GM11168 (cell line): ENCODE measurements around the gene PCED1B.
"Not testable (repeated sequence)": the region's sequence is repeated elsewhere in the genome, so short reads cannot be mapped to it uniquely, and the experiment has no call there.

Source experiments
- in situ Hi-C: fragments of 300-500 bp; cut with MboI; formaldehyde crosslinking; loops from one replicate; pipeline ENCODE4 v1.12.0; 2022; ENCODE audit warnings: low sequenced_read_pairs; ENCODE audit not compliant: unreplicated experiment

The PCED1B gene

DNA sequence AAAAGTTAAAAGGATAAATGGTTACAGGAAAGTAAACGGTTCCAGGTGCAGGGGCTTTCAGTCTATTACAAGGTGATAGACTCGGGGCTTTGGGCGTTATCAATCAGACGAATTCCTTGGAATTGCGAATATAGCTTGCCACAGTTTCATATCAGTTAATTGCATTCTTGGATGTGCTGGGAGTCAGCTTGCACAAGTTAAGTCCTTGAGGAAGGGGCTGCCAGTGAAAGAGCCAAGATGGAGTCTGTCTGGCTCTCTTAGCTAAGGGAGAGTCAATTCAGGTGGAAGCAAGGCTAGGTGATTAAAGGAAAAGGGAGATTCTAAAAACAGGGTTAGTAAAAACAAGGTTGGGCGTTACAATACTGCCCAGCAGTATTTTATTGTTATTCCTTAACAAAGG lies 121.8 kb downstream of the PCED1B start:
- in situ Hi-C loops, result not testable (repeated sequence)

DNA sequence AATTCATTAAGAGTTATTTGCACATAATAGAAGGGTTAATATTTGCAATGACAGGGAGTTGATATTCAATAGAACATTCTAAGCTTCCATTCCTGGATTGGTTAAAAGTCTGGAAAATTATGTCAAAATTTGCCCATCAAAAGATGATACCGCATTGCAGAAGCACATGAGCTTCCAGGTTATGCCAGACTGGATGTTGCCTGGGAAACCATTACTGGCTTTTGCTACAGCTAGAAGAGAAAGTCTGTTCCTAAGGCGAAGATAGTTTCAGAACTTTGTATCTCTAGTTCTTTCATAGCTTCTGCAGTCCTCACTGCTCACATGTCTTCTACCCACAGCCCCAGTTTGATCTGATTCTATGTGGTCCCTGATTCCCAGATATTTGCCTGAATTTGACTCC lies 122.8 kb downstream of the PCED1B start:
- in situ Hi-C loops, result no loop called here

DNA sequence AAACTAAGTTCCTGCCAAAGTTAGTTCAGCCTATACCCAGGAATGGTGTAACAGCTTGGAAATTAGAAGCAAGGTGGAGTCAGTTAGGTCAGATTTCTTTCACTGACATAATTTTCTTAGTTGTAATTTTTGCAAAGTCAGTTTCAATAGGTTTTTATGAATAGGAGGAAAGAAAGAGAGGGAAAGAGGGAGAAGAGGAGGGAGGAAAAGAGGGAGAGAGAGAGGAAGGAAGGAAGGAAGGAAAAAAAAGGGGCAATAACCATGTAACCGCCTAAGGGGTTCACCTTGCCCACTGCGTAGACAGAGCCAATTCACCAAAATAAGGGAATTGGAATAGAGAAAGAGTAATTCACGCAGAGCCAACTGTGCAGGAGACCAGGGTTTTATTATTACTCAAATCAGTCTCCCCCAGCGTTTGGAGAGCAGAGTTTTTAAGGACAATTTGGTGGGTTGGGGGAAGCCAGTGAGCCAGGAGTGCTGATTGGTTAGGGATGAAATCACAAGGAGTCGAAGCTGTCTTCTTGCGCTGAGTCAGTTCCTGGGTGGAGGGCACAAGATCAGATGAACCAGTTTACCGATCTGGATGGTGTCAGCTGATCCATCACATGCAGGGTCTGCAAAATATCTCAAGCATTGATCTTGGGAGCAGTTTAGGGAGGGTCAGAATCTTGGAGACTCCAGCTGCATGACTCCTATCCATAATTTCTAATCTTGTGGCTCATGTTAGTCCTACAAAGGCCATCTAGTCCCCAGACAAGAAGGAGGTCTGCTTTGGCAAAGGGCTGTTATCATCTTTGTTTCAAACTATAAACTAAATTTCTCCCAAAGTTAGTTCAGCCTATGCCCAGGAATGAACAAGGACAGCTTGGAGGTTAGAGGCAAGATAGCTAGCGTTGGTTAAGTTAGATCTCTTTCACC lies 126.4 kb downstream of the PCED1B start:
- in situ Hi-C loops, result no loop called here

DNA sequence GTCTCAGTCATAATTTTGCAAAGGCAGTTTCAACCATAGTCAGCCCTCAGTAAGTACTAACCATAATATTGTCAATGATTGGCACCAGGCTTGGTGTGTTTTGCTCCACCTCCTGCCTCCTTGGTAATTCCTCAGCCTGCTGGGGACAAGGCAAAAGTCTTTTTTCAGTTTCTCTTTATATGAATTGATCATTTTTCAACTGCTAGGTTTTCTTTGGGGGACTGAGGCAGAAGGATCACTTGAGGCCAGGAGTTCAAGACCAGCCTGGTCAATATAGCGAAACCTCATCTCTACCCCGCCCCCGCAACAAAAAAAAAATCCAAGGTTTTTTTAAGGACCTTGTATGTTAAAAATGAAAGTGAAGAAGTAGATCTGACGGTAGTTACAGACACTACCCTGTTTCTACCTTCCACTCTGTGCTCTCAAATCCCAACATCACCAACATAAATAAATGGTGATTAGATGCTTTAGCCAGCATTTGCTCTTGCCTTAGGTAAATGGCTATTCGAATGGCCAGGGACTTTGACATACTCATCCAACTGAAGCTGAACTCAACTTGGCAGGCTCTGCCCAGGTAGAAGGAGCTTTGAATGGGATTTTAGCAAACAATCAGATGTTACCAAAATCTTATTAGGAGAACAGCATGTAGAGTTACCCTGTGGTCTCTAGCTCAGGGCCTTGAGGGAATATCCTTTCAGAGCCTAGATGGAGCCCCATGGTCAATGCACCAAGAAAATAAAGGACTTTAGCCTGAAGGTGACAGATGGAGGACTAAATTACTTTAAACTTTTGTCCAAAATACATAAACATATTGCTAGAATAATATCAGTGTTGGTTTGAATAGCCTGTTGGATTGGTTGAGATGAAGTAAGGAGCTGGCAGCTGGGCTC lies 127.3 kb downstream of the PCED1B start:
- in situ Hi-C loops, result no loop called here

DNA sequence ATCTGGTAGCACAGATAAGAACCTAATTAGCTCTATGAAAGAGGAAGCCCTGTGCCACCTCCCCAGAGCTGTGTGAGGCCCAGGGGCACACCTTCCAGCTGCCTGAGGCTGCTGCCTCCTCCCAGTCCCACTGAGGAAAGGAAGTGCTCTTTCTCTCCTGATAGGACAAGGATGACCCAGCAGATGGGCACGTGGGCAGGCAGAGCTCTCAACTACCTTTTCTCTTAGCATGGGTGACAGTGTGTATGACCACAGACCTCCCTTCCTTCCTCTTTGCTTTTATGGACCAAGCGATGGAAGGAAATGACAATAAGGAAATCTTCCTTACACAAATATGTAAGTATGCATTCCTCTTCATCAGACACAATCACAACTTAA lies 127.9 kb downstream of the PCED1B start:
- in situ Hi-C loops, result no loop called here

DNA sequence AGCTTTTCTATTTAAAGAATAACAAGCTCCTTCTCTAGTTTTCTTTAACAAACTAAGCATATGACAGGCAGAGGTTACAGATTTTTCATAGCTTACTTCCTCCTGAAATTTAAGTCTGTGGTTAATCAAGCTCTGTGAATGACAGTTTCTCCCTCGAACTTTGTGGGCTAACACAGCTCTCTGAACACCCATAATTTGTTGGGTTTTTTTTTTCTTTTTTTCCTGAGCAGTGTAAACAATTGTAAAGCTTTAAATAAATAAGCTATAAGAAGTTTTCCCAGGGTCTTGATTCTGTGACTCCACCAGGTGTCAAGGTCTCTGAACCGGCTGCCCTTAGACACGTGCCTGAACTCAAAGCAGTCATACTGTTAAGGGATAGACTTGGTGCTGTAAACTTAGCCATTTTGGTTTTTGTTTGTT lies 128.4 kb downstream of the PCED1B start:
- in situ Hi-C loops, result no loop called here

DNA sequence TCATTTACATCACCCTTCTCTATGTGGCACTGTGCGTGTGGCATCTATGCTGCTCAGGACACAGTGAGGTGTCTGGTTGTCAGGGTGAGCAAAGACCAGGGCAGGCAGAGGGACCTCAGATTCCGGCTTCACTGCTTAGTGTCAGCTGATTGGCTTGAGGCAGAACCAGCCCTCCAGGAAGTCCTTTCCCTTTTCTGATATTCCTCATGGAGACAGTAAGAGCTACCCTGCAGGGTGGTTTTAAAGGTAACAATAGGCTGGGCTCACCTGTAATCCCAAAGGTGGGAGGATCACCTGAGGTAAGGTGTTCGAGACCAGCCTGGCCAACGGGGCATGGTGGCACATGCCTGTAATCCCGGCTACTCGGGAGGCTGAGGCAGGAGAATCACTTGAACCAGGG lies 129.6 kb downstream of the PCED1B start:
- in situ Hi-C loops, result no loop called here

DNA sequence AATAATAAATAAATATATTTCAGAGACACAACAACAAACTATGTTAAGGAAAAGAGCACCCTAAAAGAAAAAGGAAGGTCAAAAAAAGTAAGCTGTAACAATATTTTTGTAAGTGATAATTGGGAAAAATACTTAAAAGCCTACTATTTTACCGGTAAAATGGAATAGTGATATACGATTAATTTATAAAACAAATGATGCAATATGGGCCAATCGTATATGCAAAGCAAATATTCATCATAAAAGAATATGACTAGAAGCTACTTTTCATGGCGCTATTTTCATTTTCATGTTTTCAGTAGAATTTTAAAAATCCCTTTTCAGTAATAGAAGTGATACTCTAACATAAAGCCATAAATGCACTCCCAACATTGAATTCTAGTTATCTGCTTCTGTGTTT lies 131.4 kb downstream of the PCED1B start:
- in situ Hi-C loops, result no loop called here

DNA sequence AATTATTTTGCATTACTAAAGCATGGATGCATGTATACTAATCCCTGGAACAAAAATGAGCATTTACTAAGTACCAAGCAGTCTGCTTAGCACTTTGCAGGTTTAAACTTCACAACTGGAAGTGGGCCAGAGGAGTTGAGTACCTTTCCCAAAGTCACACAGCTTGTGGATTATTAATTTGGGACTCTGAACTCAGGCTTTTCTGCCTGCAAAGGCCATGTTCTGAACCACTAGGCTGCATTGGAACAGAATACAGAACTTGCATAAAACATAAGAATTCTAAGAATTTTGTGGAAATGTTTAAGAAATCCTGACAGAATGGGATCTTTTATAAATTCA lies 133.2 kb downstream of the PCED1B start:
- in situ Hi-C loops, result no loop called here

- in situ Hi-C loops, result no loop called here
Observed at GRCh38 chr12:47213396-47213795, 134.0 kb downstream of the PCED1B start.

DNA sequence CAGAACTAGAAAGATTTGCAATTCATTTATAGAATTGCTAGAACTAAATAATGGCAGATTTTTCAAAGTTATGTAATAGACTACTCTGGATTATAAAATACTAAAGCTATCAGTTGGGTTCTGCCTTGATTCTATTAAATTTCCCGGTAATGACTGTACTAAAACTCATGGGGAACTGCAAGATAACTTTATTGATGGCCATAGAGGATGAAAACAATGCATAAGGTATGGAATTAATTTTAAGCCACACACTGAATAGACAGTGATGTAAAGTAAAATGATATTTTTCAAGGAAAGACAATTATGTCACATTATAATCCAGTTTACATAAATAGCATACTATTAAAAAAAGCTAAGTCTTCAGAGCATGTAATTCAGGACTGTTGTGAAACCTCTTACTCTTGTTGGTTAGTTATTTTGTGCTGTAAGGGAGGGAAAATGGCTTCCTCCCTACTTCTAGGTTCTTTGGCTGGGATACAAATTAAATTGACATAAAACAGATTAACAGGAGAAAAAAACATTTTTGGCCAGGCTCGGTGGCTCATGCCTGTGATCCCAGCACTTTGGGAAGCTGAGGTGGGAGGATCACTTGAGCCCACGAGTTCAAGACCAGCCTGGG lies 134.7 kb downstream of the PCED1B start:
- in situ Hi-C loops, result no loop called here

GRCh38 chr12:47214771-47215170 lies 135.3 kb downstream of the PCED1B start:
- in situ Hi-C loops, result loop anchor here (5.0 kb wide), 1 partner anchor 63 kb away; no protein-coding TSS in a partner anchor

GRCh38 chr12:47216150-47216677 lies 136.8 kb downstream of the PCED1B start:
- in situ Hi-C loops, result loop anchor here (5.0 kb wide), 1 partner anchor 61 kb away; no protein-coding TSS in a partner anchor

DNA sequence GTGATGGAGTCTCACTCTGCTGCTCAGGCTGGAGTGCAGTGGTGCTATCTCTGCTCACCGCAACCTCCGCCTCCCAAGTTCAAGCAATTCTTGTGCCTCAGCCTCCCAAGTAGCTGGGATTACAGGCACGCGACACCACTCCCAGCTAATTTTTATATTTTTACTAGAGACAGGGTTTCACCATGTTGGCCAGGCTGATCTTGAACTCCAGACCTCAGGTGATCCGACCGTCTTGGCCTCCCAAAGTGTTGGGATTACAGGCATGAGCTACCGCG lies 138.1 kb downstream of the PCED1B start:
- in situ Hi-C loops, result loop anchor here (5.0 kb wide), 1 partner anchor 60 kb away; no protein-coding TSS in a partner anchor

- in situ Hi-C loops, result loop anchor here (5.0 kb wide), 1 partner anchor 59 kb away; no protein-coding TSS in a partner anchor
Observed at GRCh38 chr12:47218191-47218654, 138.8 kb downstream of the PCED1B start.

- in situ Hi-C loops, result loop anchor here (5.0 kb wide), 1 partner anchor 58 kb away; no protein-coding TSS in a partner anchor
Observed at GRCh38 chr12:47219243-47219642, 139.8 kb downstream of the PCED1B start.

- in situ Hi-C loops, result no loop called here
Observed at GRCh38 chr12:47221256-47222023, 142.0 kb downstream of the PCED1B start.

GRCh38 chr12:47222520-47223030 lies 143.2 kb downstream of the PCED1B start:
- in situ Hi-C loops, result no loop called here

- in situ Hi-C loops, result no loop called here
Observed at GRCh38 chr12:47223031-47223847, 143.8 kb downstream of the PCED1B start.
